GM21367 (cell line): ENCODE data around the gene CDH1.
A peak's percentile ranks its signal among the peaks of the same experiment; 100 is the strongest.

Experiments
- ATAC-seq: cut with Tn5 transposase; IDR thresholded peaks from one replicate; pipeline ENCODE4 v1.9.1; 2021; ENCODE audit not compliant: unreplicated experiment

CDH1 gene

GRCh38 chr16:68843482-68844210, 106.6 kb downstream of the CDH1 start, which contains the start of gene TANGO6:
Gene TANGO6, plus strand, starts transcription at chr16:68843531. Its CDS starts 87 bp downstream, at chr16:68843618.
- ATAC-seq: peak; percentile 80

GRCh38 chr16:68844211-68844564, 107.1 kb downstream of the CDH1 start:
- no peak for ATAC-seq

GRCh38 chr16:68848786-68849185, 111.7 kb downstream of the CDH1 start:
- no peak for ATAC-seq

- ATAC-seq: no peak
These were observed 113.4 kb downstream of the CDH1 start for GRCh38 chr16:68850481-68850880.

- no peak for ATAC-seq
These were observed 114.5 kb downstream of the CDH1 start for GRCh38 chr16:68851601-68852000.

- ATAC-seq: no peak
These were observed 120.4 kb downstream of the CDH1 start for GRCh38 chr16:68857479-68857878.

- no peak for ATAC-seq
These were observed 122.7 kb downstream of the CDH1 start for GRCh38 chr16:68859828-68860227.

- ATAC-seq: no peak
These were observed 124.1 kb downstream of the CDH1 start for GRCh38 chr16:68860978-68861892.

- no peak for ATAC-seq
These were observed 129.8 kb downstream of the CDH1 start for GRCh38 chr16:68866933-68867332.

- no peak for ATAC-seq
These were observed 132.5 kb downstream of the CDH1 start for GRCh38 chr16:68869492-68870088.

GRCh38 chr16:68873635-68874471, 136.8 kb downstream of the CDH1 start:
- no peak for ATAC-seq

GRCh38 chr16:68875871-68876270, 138.8 kb downstream of the CDH1 start:
- no peak for ATAC-seq

GRCh38 chr16:68883685-68884084, 146.6 kb downstream of the CDH1 start:
- ATAC-seq: no peak

GRCh38 chr16:68884401-68884800, 147.3 kb downstream of the CDH1 start:
- ATAC-seq: no peak
